NCI-H524 (cell line): ENCODE results near the gene PGGHG.
"Not testable (repeated sequence)": the region's sequence is repeated elsewhere in the genome, so short reads cannot be mapped to it uniquely, and the experiment has no call there.

Experiments used
- DNase-seq, 2 experiments: peaks; one replicate each; lab custom pipeline; 2025; lab: John Stamatoyannopoulos, UW

The PGGHG gene

GRCh38 chr11:285021-285893 lies 3.7 kb upstream of the PGGHG start:
- DNase-seq: no peak

DNA sequence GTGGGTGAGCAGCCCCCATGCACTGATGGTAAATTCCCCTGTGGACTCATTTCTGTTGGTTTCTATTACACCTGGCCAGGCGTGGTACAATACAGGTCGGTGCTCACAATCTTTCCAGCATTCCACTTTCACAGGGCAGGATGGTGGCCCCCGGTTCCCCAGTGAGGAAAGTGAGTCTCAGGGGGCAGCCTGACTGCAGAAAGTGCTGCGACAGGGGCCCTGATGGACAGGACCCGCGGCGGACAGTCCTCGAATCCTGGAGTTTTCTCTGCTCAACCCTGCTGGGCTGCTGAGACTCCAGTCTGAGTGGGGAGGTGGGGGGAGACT lies 3.1 kb upstream of the PGGHG start:
- no peak for DNase-seq

DNA sequence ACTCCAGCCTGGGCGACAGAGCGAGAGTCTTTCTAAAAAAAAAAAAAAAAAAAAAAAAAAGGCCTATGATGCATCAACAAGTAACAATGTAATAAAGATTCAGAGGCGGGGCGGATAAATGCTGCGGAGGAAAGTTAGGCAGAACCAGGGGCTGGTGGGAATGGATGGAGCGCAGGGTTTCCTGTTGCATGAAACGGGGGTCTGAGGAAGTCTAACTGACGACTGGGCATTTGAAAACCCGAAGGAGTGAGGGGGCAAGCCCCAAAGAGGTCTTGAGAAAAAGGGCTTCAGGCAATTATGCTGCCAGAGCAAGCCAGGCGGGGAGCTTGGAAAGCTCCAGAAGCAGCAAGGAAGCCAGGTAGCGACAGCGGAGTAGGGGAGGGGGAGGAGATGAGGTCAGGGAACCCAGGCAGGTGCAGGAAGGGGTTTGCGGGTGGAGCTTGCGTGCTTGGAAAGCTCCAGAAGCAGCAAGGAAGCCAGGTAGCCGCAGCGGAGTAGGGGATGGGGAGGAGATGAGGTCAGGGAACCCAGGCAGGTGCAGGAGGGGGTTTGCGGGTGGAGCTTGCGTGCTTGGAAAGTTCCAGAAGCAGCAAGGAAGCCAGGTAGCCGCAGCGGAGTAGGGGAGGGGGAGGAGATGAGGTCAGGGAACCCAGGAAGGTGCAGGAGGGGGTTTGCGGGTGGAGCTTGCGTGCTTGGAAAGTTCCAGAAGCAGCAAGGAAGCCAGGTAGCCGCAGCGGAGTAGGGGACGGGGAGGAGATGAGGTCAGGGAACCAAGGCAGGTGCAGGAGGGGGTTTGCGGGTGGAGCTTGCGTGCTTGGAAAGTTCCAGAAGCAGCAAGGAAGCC lies 1.7 kb upstream of the PGGHG start:
- DNase-seq: not testable (repeated sequence)

DNA sequence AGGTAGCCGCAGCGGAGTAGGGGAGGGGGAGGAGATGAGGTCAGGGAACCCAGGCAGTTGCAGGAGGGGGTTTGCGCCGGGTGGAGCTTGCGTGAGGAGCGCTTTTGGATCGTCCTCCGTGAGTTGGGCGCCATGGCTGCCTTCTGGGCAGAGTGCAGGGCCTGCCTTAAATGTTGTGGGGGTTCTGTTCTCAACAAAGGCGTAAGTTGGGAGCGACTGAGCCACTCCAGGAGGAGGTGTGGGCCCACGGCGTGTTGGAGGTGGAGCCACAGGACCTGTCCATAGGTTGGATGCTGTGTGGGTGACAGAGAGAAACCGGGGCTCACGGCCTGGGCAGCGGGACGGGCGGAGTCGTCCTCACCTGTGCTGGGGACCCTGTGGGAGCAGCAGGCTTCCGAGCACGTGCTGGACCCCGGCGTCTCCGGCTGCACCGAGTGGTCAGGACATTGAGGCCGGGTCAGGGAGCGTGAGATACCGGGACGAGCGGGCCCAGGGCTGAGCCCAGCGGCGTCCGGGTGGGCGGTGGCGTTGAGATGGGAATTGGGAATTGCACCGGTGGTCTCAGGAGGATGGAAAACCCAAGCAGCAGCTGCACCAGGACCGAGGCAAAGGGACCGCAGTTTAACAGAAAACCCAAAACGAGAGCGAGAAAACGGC lies 977 bp upstream of the PGGHG start:
- DNase-seq: no peak

- DNase-seq: no peak
These were observed 429 bp downstream of the PGGHG start for GRCh38 chr11:289398-289711.

GRCh38 chr11:289712-290620 lies 1.0 kb downstream of the PGGHG start:
- DNase-seq: no peak

GRCh38 chr11:290621-291231 lies 1.8 kb downstream of the PGGHG start:
- no peak for DNase-seq

- DNase-seq: no peak
These were observed 2.6 kb downstream of the PGGHG start for GRCh38 chr11:291281-292210.

- DNase-seq: no peak
These were observed 3.5 kb downstream of the PGGHG start for GRCh38 chr11:292211-293121.

GRCh38 chr11:293271-293851 lies 4.4 kb downstream of the PGGHG start:
- no peak for DNase-seq

DNA sequence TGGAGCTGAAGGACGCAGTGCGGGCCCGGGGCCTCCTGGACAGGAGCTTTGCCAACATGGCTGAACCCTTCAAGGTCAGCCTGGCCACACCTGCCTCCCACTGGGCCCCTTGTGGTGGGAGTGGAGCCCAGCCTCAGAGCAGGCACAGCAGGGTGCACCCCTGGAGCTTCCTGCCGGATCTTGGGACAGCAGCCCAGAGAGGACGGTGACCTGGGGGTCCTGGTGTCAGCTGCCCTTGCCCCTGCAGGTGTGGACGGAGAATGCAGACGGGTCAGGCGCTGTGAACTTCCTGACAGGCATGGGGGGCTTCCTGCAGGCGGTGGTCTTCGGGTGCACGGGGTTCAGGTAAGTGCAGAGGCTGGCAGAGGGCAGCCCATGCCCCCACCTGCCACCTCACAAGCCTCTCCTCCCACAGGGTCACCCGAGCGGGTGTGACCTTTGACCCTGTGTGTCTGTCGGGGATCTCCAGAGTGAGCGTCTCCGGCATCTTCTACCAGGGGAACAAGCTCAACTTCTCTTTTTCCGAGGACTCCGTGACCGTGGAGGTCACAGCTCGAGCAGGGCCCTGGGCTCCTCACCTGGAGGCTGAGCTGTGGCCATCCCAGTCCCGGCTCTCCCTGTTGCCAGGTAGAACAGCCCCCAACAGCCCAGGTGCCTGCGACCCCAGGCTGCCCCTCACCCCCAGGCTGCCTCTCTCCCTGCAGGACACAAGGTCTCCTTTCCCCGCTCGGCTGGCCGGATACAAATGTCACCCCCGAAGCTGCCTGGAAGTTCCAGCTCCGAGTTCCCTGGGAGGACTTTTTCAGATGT lies 5.1 kb downstream of the PGGHG start:
- DNase-seq: no peak

GRCh38 chr11:294780-295179 lies 5.9 kb downstream of the PGGHG start:
- DNase-seq: no peak

GRCh38 chr11:295351-296170 lies 6.6 kb downstream of the PGGHG start:
- DNase-seq: no peak

- no peak for DNase-seq
These were observed 7.5 kb downstream of the PGGHG start for GRCh38 chr11:296171-297050.

- no peak for DNase-seq
These were observed 8.2 kb downstream of the PGGHG start for GRCh38 chr11:297051-297585.
